Measurements from ENCODE around the gene NID2.

DNA sequence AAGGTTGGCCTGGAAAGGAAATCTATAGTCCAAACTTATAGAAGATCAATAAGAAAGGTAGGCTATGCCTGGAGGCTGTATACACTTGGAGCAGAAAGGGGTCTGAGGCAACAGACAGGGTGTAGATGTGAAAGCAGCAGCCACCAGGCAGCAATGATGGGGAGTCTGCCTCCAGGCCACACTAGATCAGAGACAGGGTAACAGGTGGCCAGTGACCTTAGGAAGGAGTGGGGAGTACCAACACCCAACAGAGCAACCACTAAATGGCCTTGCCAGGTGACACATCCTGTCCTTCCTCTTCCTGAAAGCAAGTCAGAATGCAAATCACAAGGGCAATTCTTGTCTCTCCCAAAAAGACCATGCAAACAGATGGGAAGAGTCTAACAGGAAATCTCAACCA, 46.4 kb upstream of the NID2 start:
- TF ChIP-seq, protein P1, sequence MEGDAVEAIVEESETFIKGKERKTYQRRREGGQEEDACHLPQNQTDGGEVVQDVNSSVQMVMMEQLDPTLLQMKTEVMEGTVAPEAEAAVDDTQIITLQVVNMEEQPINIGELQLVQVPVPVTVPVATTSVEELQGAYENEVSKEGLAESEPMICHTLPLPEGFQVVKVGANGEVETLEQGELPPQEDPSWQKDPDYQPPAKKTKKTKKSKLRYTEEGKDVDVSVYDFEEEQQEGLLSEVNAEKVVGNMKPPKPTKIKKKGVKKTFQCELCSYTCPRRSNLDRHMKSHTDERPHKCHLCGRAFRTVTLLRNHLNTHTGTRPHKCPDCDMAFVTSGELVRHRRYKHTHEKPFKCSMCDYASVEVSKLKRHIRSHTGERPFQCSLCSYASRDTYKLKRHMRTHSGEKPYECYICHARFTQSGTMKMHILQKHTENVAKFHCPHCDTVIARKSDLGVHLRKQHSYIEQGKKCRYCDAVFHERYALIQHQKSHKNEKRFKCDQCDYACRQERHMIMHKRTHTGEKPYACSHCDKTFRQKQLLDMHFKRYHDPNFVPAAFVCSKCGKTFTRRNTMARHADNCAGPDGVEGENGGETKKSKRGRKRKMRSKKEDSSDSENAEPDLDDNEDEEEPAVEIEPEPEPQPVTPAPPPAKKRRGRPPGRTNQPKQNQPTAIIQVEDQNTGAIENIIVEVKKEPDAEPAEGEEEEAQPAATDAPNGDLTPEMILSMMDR (conservative IDR thresholded peaks at IDR 0.05 in 1 of 2, IDR thresholded peaks at IDR 0.05 in 1 of 2; ENCODE audit: low read depth in 1 of 2, low read length in 2 of 2) = no peak
- TF ChIP-seq EZH2 (IDR thresholded peaks at IDR 0.05; ENCODE audit: low read length, missing control alignments) = no peak
